HCT116 (cell line): Measurements from ENCODE around the gene RASSF3. TPM values are rescaled to one million over a fixed set of nuclear protein-coding genes. Genes with fewer than 3 reads are reported as not detected.

Source experiments
- ATAC-seq: fragments of 200-7000 bp; cut with Tn5 transposase; 2 replicates; pipeline ENCODE4 v1.9.1; 2020; ENCODE audit warnings: mild to moderate bottlenecking, moderate library complexity
- BruUV-seq: library from RNA; stranded (reverse); fragments of 400-500 nt; replicated peaks from 2 replicates; lab custom pipeline; 2021; lab: Mats Ljungman, UMichigan
- CTCF ChIA-PET: fragments of 300-600 bp; sonication (Branson Sonifier 250); formaldehyde crosslinking; loops from one replicate; lab custom pipeline; 2021; ENCODE audit warnings: antibody characterized with exemption; lab: Charles Lee
- POLR2A ChIA-PET: fragments of 300-600, 350-600 bp; sonication (Branson Sonifier 250); formaldehyde crosslinking; loops from one replicate; lab custom pipeline; 2021; ENCODE audit warnings: antibody characterized with exemption; lab: Charles Lee
- RAD21 ChIA-PET, 2 experiments: fragments of 300-600 bp; sonication (Branson Sonifier 250); formaldehyde crosslinking; loops; one replicate each; lab custom pipeline; 2023; ENCODE audit warnings: low total read pairs in 2 of 2; ENCODE audit not compliant: uncharacterized antibody in 2 of 2, unreplicated experiment in 2 of 2, low non-redundant PET in 1 of 2; lab: Charles Lee
- DNase-seq: peaks from one replicate; pipeline ENCODE4 v3.0.0-alpha.2; 2010; ENCODE audit warnings: low read depth, low spot score
- H2AFZ ChIP-seq: fragments of 200-600 bp; shearing (Covaris generic), sonication (generic); 2 replicates; pipeline ENCODE4 v1.6.1; 2017; ENCODE audit warnings: low read depth, mixed run types, mixed read lengths, antibody characterized with exemption, low read length; ENCODE audit not compliant: poor library complexity, severe bottlenecking
- H3K27ac ChIP-seq: 2 replicates; pipeline ENCODE4 v1.5.1; 2012; ENCODE audit warnings: low read depth, low read length
- H3K27me3 ChIP-seq: fragments of 200-600 bp; sonication (generic); 2 replicates; pipeline ENCODE4 v1.6.1; 2016; ENCODE audit warnings: mixed run types, low read length, mixed read lengths; ENCODE audit not compliant: insufficient read depth
- H3K36me3 ChIP-seq, 2 experiments: fragments of 200-500 bp in 1 of 2; fragments of 200-600 bp in 1 of 2; sonication (Bioruptor generic) in 1 of 2; sonication (generic) in 1 of 2; 2 replicates each; pipeline versions ENCODE4 v1.5.1 to v1.6.1; 2014 to 2016; ENCODE audit warnings: low read length in 2 of 2, inconsistent platforms in 1 of 2, mixed read lengths in 1 of 2, mixed run types in 1 of 2; ENCODE audit not compliant: insufficient read depth in 2 of 2, control insufficient read depth in 1 of 2
- H3K4me1 ChIP-seq, 2 experiments: fragments of 200-600 bp in 1 of 2; sonication (generic) in 1 of 2; 2 replicates each; pipeline versions ENCODE4 v1.5.1 to v1.6.1; 2012 to 2017; ENCODE audit warnings: low read length in 2 of 2, inconsistent platforms in 1 of 2, mild to moderate bottlenecking in 1 of 2, mixed read lengths in 1 of 2, mixed run types in 1 of 2, moderate library complexity in 1 of 2; ENCODE audit not compliant: insufficient read depth in 2 of 2, control insufficient read depth in 1 of 2
- H3K4me2 ChIP-seq: fragments of 200-600 bp; sonication (generic); 2 replicates; pipeline ENCODE4 v1.6.1; 2017; ENCODE audit warnings: mixed run types, low read length, mixed read lengths
- H3K4me3 ChIP-seq, 2 experiments: fragments of 200-600 bp in 1 of 2; sonication (generic) in 1 of 2; replicated peaks in 1 of 2; 2 replicates each; pipeline ENCODE4 v1.5.1; 2011 to 2016; ENCODE audit warnings: low read length in 2 of 2, control low read depth in 1 of 2, low read depth in 1 of 2, mild to moderate bottlenecking in 1 of 2, mixed read lengths in 1 of 2, mixed run types in 1 of 2
- H3K79me2 ChIP-seq: fragments of 200-600 bp; sonication (generic); 2 replicates; pipeline ENCODE4 v1.6.1; 2017; ENCODE audit warnings: mild to moderate bottlenecking, mixed run types, low read length, moderate library complexity, mixed read lengths; ENCODE audit not compliant: insufficient read depth
- H3K9ac ChIP-seq: fragments of 200-600 bp; sonication (generic); 2 replicates; pipeline ENCODE4 v1.6.1; 2016; ENCODE audit warnings: low read length, mixed read lengths
- H3K9me2 ChIP-seq: fragments of 200-600 bp; sonication (generic), shearing (Covaris generic); 2 replicates; pipeline ENCODE4 v1.6.1; 2017; ENCODE audit warnings: mixed run types, mild to moderate bottlenecking, moderate library complexity; ENCODE audit not compliant: insufficient read depth
- H3K9me3 ChIP-seq, 2 experiments: fragments of 200-500 bp in 1 of 2; fragments of 200-600 bp in 1 of 2; sonication (Bioruptor generic) in 1 of 2; sonication (generic) in 1 of 2; 2 replicates each; pipeline ENCODE4 v1.6.1; 2014 to 2017; ENCODE audit warnings: low read length in 2 of 2, mixed read lengths in 2 of 2, inconsistent platforms in 1 of 2, low read depth in 1 of 2, mild to moderate bottlenecking in 1 of 2, mixed run types in 1 of 2, moderate library complexity in 1 of 2; ENCODE audit not compliant: control insufficient read depth in 1 of 2, insufficient read depth in 1 of 2
- H4K20me1 ChIP-seq: fragments of 200-600 bp; sonication (generic), shearing (Covaris generic); 2 replicates; pipeline ENCODE4 v1.6.1; 2017; ENCODE audit warnings: mixed run types, mild to moderate bottlenecking, moderate library complexity; ENCODE audit not compliant: insufficient read depth
- ATF3 ChIP-seq: IDR thresholded peaks from 2 replicates; pipeline ENCODE4 v1.6.1; 2012
- CEBPB ChIP-seq: IDR thresholded peaks from 2 replicates; pipeline ENCODE4 v1.6.1; 2012; ENCODE audit warnings: low read depth
- EGR1 ChIP-seq: IDR thresholded peaks from 2 replicates; pipeline ENCODE4 v1.6.1; 2012; ENCODE audit warnings: low read depth
- ELF1 ChIP-seq: IDR thresholded peaks from 2 replicates; pipeline ENCODE4 v1.6.1; 2012; ENCODE audit warnings: low read depth, borderline replicate concordance
- EZH2 ChIP-seq: fragments of 200-600 bp; sonication (generic); IDR thresholded peaks from 2 replicates; pipeline ENCODE4 v1.6.1; 2017; ENCODE audit warnings: antibody characterized with exemption, mixed run types
- EZH2phosphoT487 ChIP-seq: fragments of 200-600 bp; IDR thresholded peaks from 2 replicates; pipeline ENCODE4 v1.6.1; 2018; ENCODE audit warnings: antibody characterized with exemption, borderline replicate concordance
- FOSL1 ChIP-seq: IDR thresholded peaks from 2 replicates; pipeline ENCODE4 v1.6.1; 2012; ENCODE audit warnings: low read depth
- JUND ChIP-seq: IDR thresholded peaks from 2 replicates; pipeline ENCODE4 v1.6.1; 2012
- POLR2A ChIP-seq: IDR thresholded peaks from 2 replicates; pipeline ENCODE4 v1.7.0; 2011; ENCODE audit warnings: borderline replicate concordance; ENCODE audit not compliant: insufficient read depth, insufficient read length; ENCODE audit errors: extremely low read depth
- SIN3A ChIP-seq: IDR thresholded peaks from 2 replicates; pipeline ENCODE4 v1.6.1; 2012; ENCODE audit warnings: low read depth
- SP1 ChIP-seq: IDR thresholded peaks from 2 replicates; pipeline ENCODE4 v1.6.1; 2012; ENCODE audit warnings: low read depth
- TCF7L2 ChIP-seq: IDR thresholded peaks from 2 replicates; pipeline ENCODE4 v1.7.0; 2011; ENCODE audit warnings: borderline replicate concordance, inconsistent platforms; ENCODE audit not compliant: insufficient read depth, insufficient read length; ENCODE audit errors: extremely low read depth
- YY1 ChIP-seq: IDR thresholded peaks from 2 replicates; pipeline ENCODE4 v1.6.1; 2011; ENCODE audit warnings: low read length, low read depth, moderate library complexity, mild to moderate bottlenecking; ENCODE audit not compliant: insufficient replicate concordance; ENCODE audit errors: extremely low read depth
- ZFX ChIP-seq: fragments of 450-650 bp; IDR thresholded peaks from 2 replicates; pipeline ENCODE4 v1.6.1; 2017
- ZNF274 ChIP-seq: fragments of 200-500 bp; sonication (Bioruptor generic); IDR thresholded peaks from 2 replicates; pipeline ENCODE4 v1.6.1; 2014; ENCODE audit warnings: mild to moderate bottlenecking, low read depth, low read length, inconsistent platforms
- intact Hi-C: fragments of 100-400 bp; cut with micrococcal nuclease; formaldehyde crosslinking; loops from 2 replicates; pipeline ENCODE4 v1.10.0; 2022
- total RNA-seq: library from RNA; stranded (reverse); gene quantifications from one replicate; pipeline ENCODE4 v1.2.1, GENCODE V29; 2021; ENCODE audit not compliant: unreplicated experiment
- TF ChIP-seq, protein P1 (sequence below): IDR thresholded peaks from 2 replicates; pipeline ENCODE4 v1.6.1; 2011; ENCODE audit warnings: mild to moderate bottlenecking, low read length, moderate library complexity; ENCODE audit not compliant: insufficient replicate concordance; ENCODE audit errors: extremely low read depth
- TF ChIP-seq, protein P2 (sequence below): IDR thresholded peaks from 2 replicates; pipeline ENCODE4 v1.6.1; 2012
- TF ChIP-seq, protein P3 (sequence below), 3 experiments: fragments of 200-600 bp in 1 of 3; sonication (generic) in 1 of 3; IDR thresholded peaks in 2 of 3; conservative IDR thresholded peaks in 1 of 3; 2 replicates each; pipeline ENCODE4 v1.5.1; 2012 to 2017; ENCODE audit warnings: low read depth in 2 of 3, low read length in 2 of 3, antibody characterized with exemption in 1 of 3, borderline replicate concordance in 1 of 3, control low read depth in 1 of 3, mild to moderate bottlenecking in 1 of 3, mixed read lengths in 1 of 3, mixed run types in 1 of 3, moderate library complexity in 1 of 3; ENCODE audit not compliant: insufficient read depth in 1 of 3

RASSF3 gene
- total RNA-seq, 1 experiment from 2014 or later, result 67.1 TPM

DNA sequence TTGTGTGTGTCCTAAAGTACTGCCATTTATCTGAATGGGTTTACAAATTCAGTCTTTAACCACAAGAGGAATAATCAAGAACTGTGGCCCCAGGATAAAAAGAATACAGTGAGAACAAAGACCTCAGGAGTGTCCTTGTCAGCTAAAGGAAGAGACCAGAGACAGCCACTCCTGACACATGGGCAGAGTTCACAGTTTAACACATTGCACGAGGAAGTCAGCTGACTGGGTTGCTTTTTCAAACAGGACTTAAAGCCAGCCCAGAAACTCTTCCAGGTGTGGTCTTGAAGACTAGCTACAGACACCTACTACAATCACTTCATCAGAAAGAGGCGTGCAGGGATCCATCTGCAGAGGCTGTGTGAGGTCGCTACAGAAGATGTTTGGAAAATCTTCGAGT is 106.1 kb downstream of the RASSF3 start:
- H3K9me3 ChIP-seq, result no peaks in the 10 kb centered on the region
- no peak for TF ChIP-seq CEBPB
- TF ChIP-seq JUND, result no peak
- TF ChIP-seq ELF1, result no peak
- TF ChIP-seq EGR1, result no peak
- TF ChIP-seq ZNF274, result no peak
- TF ChIP-seq POLR2A, result no peak
- no peak for TF ChIP-seq ZFX
- TF ChIP-seq, protein P1, sequence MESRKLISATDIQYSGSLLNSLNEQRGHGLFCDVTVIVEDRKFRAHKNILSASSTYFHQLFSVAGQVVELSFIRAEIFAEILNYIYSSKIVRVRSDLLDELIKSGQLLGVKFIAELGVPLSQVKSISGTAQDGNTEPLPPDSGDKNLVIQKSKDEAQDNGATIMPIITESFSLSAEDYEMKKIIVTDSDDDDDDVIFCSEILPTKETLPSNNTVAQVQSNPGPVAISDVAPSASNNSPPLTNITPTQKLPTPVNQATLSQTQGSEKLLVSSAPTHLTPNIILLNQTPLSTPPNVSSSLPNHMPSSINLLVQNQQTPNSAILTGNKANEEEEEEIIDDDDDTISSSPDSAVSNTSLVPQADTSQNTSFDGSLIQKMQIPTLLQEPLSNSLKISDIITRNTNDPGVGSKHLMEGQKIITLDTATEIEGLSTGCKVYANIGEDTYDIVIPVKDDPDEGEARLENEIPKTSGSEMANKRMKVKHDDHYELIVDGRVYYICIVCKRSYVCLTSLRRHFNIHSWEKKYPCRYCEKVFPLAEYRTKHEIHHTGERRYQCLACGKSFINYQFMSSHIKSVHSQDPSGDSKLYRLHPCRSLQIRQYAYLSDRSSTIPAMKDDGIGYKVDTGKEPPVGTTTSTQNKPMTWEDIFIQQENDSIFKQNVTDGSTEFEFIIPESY, result no peak
- TF ChIP-seq, protein P2, sequence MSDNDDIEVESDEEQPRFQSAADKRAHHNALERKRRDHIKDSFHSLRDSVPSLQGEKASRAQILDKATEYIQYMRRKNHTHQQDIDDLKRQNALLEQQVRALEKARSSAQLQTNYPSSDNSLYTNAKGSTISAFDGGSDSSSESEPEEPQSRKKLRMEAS, result no peak
- TF ChIP-seq, protein P3, sequence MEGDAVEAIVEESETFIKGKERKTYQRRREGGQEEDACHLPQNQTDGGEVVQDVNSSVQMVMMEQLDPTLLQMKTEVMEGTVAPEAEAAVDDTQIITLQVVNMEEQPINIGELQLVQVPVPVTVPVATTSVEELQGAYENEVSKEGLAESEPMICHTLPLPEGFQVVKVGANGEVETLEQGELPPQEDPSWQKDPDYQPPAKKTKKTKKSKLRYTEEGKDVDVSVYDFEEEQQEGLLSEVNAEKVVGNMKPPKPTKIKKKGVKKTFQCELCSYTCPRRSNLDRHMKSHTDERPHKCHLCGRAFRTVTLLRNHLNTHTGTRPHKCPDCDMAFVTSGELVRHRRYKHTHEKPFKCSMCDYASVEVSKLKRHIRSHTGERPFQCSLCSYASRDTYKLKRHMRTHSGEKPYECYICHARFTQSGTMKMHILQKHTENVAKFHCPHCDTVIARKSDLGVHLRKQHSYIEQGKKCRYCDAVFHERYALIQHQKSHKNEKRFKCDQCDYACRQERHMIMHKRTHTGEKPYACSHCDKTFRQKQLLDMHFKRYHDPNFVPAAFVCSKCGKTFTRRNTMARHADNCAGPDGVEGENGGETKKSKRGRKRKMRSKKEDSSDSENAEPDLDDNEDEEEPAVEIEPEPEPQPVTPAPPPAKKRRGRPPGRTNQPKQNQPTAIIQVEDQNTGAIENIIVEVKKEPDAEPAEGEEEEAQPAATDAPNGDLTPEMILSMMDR (IDR thresholded peaks at IDR 0.05 in 2 of 3, conservative IDR thresholded peaks at IDR 0.05 in 1 of 3; ENCODE audit: borderline replicate concordance in 1 of 3, insufficient read depth in 1 of 3, low read depth in 2 of 3, low read length in 2 of 3), result no peak
- no peak for TF ChIP-seq EZH2phosphoT487
- TF ChIP-seq SIN3A, result no peak
- TF ChIP-seq YY1, result no peak
- no peak for TF ChIP-seq SP1
- TF ChIP-seq TCF7L2, result no peak
- no peak for TF ChIP-seq EZH2
- no peak for TF ChIP-seq FOSL1
- no peak for TF ChIP-seq ATF3
- CTCF ChIA-PET, result no interaction called here
- intact Hi-C loops, result no loop called here
- no peak overlapping the region for H2AFZ ChIP-seq
- H3K27ac ChIP-seq, result no peak overlapping the region
- H3K79me2 ChIP-seq, result no peaks in the 10 kb centered on the region
- H4K20me1 ChIP-seq, result no peaks in the 10 kb centered on the region
- H3K27me3 ChIP-seq, result no peaks in the 10 kb centered on the region
- H3K36me3 ChIP-seq, result peaks cover 6 to 13% of the 10 kb centered on the region in 2 experiments
- BruUV-seq, result no TSS peak
- no peaks in the 10 kb centered on the region for H3K9me2 ChIP-seq
- DNase-seq (no peak), ATAC-seq (no peak)
- no peaks in the 10 kb centered on the region for H3K4me1 ChIP-seq
- no peak overlapping the region for H3K4me2 ChIP-seq
- H3K4me3 ChIP-seq, result no peak overlapping the region
- H3K9ac ChIP-seq, result no peak overlapping the region
- POLR2A ChIA-PET, result no interaction called here
- RAD21 ChIA-PET, result no interaction called here
